Inferior parietal cortex (tissue), 1 donor: ENCODE results near the gene PLA2G4E.

Source experiments
- DNase-seq: peaks from one replicate; pipeline ENCODE4 v3.0.0-alpha.2; 2016; ENCODE audit errors: extremely low spot score

Gene PLA2G4E

DNA sequence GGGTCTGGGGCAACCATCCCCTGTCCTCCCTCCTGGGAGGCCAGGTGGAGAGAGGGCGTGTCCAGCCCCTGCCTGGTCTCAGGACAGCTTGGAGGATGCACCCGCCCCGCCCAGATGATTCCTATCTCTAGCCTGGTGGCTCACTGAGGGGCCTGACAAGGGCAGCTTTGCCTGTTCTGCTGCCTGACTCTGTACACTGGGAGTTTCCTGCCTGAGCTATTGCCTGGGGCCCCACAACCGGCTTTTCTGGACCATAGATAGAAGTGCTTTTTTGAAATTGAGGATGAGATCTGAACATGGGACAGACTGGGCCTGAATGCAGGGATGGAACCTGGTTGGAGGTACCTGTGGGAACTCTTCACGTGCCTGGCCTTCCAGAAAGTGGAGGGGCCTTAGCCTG lies 751 bp upstream of the PLA2G4E start:
- DNase-seq, result no peak

DNA sequence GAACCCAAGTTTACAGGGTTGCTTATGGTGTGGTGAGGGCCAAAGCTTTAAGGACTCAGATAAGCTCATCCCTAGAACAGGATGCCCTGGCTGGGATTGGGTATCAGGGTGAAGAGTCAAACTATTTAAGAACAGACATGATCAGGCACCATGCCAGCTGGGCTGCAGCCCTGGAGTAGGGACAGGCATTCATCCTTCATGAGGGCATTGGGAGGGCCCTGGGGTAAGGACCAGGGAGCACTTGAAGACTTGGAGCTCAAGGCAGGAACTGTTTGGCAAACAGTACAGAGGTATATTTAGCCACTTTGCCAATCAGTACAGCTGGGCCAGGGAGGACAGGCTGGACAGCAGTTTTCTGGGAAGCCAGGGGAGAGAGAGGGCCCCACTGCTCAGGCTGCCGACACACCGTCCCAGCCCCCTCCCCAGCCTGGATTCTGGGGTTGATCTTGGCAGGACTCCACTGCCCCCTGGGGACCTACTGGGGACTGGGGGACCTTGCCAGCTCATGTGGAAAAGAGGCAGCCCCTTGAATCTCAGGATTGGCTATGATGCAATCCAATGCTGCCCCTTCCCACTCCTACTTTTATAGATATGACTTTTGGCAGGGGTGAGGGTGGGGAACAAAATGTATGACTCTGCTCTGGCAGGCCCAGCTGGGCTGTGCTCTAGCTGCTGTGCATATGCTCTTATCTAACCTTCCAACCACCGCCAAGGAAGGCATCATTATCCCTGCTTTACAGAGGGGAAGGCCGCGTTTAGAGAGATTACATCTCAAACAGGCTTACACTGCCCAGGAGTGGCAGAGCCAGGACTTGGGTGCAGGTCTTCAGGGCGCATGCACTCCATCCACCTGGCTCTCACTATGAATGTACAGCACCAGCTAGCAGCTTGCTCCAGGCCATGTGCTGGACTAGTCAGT lies 2.3 kb downstream of the PLA2G4E start:
- DNase-seq, result no peak

DNA sequence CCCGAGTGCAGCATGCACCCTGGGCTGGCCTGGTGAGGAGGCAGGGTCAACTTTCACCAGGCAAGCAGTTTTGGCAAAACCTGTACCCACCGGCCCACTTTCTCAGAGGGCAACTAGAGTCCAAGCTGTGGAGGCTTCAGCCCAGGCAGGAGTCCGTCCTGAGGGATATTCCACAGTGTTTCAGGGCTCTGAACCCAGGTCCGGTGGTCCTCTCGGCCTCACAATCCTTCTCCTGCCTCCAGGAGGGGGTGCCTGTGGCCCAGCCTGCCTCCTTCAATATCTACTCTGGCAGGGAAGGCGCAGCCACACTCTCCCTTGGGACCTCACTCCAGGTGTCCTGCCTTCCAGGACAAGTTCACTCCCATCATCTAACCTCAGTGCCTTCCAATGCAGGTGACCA lies 3.9 kb downstream of the PLA2G4E start:
- DNase-seq, result no peak

GRCh38 chr15:42014406-42014805 lies 6.4 kb downstream of the PLA2G4E start:
- no peak for DNase-seq

GRCh38 chr15:42012928-42013482 lies 7.8 kb downstream of the PLA2G4E start:
- no peak for DNase-seq

DNA sequence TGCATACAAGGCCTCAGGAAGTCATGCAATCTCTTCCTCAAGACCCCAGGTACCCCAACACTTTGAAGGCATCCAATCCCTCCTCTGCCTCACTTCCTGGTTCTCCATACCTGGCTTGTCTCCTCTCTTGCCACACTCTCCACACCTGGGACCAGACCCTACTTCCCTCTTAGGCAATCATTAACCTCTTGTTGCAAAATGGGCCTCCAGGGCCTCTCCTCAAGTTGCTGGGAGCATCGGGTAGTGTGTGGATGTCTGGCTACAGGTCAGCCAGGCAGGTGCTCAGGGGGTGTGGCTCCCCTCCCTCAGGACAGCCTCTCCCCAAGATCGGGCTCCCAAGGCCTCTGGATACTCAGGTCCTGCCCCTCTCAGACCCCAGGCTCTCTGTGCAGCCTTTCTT lies 8.6 kb downstream of the PLA2G4E start:
- no peak for DNase-seq

GRCh38 chr15:42011074-42011473 lies 9.8 kb downstream of the PLA2G4E start:
- DNase-seq, result no peak

GRCh38 chr15:42010434-42010833 lies 10.4 kb downstream of the PLA2G4E start:
- DNase-seq, result no peak

GRCh38 chr15:42009474-42009873 lies 11.4 kb downstream of the PLA2G4E start:
- DNase-seq, result no peak

- DNase-seq, result no peak
Measured at GRCh38 chr15:42009022-42009421, 11.8 kb downstream of the PLA2G4E start.

DNA sequence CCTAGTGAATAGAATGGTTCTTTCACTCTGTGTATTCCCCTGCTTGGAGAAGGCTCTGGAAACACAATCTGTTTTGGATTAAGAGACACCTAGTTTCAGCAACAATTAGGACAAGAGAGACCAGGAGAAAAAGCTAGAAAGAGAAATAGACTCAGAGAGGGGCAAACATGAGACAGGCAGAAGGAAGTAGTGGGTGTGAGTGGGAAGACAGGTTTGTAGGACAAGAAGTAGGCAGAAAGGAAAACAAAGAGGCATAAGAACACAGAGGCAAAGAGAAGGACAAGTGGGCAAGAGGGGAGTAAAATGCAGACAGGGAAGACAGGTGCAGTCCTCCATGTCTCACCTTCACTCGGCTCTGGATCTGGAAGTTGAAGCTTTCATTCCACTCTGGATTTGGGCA lies 13.5 kb downstream of the PLA2G4E start:
- DNase-seq, result no peak

GRCh38 chr15:42002333-42002732 lies 18.5 kb downstream of the PLA2G4E start:
- no peak for DNase-seq

- DNase-seq, result no peak
Measured at GRCh38 chr15:42001236-42001635, 19.6 kb downstream of the PLA2G4E start.

GRCh38 chr15:41999290-42000285 lies 21.3 kb downstream of the PLA2G4E start:
- no peak for DNase-seq

DNA sequence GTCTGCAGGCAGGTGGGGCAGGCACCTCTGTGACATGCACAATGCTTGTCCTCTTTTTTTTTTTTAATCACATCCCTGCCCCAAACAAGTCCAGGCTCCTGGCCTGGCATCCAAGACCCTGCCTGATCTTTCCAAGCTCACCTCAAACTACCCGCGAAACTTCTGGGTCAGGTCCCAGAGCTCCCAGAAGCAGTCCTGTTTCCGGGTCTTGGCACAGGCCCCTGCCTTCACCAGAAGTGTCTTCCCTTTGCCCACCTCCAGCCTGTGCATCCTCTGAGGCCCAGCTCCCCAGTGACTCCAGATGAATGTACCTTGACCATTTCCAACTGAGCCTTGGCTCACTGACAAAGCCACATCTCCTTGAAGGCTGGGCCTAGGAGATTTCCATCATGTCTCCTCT lies 23.0 kb downstream of the PLA2G4E start:
- DNase-seq, result no peak

DNA sequence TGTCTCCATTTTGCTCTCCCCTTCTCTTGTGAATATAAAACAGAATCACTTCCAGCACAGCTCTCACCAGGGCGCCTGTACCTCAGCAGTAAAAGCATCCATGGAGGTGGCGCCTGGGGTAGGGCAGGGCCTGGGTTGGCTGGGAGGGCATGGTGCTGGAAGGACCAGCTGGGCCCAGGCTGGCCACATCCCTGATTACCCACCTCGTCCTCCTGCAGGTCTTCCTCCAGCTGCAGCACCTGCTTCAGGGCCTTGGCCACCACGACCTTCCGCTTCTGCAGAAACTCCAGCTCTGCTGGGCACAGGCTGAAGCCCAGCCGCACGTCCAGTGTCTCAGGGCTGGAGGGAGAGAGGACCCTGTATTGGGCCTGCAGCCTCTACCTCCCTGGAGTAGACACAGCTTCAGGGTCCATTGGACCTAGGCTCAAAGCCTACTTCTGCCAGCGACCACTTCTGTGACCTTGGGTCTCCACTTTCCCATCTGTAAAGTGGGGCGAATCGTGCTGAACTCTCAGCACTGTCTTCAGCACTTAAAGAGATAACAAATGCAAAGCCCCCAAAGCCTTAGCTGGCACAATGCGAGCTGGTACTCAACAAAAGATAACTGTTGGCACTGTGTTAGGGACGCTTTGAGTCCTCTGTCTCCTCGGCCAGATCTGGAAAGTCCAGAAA lies 23.8 kb downstream of the PLA2G4E start:
- DNase-seq, result no peak

GRCh38 chr15:41996376-41996775 lies 24.5 kb downstream of the PLA2G4E start:
- DNase-seq, result no peak

GRCh38 chr15:41995476-41995855 lies 25.4 kb downstream of the PLA2G4E start:
- no peak for DNase-seq

- DNase-seq, result no peak
Measured at GRCh38 chr15:41994772-41995475, 25.9 kb downstream of the PLA2G4E start.

DNA sequence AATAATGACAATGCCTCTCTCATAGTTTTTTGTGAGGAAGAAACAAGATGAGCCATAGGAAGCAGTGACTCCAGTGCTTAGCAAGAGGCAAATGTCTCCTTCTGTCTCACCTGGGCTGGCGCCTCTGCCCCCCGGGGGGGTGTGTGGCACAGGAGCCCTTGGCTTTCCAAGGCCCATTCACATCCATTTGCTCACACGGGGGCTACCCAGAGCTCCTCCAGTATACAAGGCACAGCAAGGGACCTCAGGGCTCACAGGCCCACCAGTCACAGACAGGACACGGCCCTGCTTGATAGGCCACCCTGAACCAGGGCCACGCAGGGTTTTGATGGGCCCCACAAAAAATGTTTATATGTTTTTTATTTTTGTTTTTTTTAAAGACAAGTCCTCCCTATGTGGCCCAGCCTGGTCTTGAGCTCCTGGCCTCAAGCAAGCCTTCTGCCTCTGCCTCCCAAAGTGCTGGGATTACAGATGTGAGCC lies 26.6 kb downstream of the PLA2G4E start:
- DNase-seq, result no peak
